ENCODE measurements around the gene AHSG.

DNA sequence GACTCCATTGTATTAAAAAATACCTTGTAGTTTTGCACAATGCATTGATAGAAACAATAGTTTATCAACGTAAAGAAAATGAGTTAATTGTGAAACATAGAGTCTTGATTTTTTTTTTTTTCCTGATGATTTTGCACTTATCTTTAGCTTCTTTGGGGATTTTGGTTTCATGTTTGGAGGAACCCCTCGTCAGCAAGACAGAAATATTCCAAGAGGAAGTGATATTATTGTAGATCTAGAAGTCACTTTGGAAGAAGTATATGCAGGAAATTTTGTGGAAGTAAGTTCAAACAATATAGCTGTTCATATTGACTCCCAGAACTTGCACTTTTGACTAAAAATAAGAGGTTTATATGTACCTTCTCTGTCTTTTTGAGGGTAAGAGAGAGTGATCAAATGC lies 35.3 kb upstream of the AHSG start:
- TF ChIP-seq POLR2A (IDR thresholded peaks at IDR 0.05; ENCODE audit: low read depth, low read length) (no peak), MYC (IDR thresholded peaks at IDR 0.05; ENCODE audit: low read depth, low read length) (no peak), POLR2AphosphoS5 (IDR thresholded peaks at IDR 0.05; ENCODE audit: insufficient read depth, low read depth, low read length) (no peak), JUN (IDR thresholded peaks at IDR 0.05; ENCODE audit: borderline replicate concordance, insufficient read depth, insufficient read length, low read depth) (no peak), FOS (IDR thresholded peaks at IDR 0.05; ENCODE audit: borderline replicate concordance, insufficient read depth, low read length) (no peak)
- TF ChIP-seq, protein P1, sequence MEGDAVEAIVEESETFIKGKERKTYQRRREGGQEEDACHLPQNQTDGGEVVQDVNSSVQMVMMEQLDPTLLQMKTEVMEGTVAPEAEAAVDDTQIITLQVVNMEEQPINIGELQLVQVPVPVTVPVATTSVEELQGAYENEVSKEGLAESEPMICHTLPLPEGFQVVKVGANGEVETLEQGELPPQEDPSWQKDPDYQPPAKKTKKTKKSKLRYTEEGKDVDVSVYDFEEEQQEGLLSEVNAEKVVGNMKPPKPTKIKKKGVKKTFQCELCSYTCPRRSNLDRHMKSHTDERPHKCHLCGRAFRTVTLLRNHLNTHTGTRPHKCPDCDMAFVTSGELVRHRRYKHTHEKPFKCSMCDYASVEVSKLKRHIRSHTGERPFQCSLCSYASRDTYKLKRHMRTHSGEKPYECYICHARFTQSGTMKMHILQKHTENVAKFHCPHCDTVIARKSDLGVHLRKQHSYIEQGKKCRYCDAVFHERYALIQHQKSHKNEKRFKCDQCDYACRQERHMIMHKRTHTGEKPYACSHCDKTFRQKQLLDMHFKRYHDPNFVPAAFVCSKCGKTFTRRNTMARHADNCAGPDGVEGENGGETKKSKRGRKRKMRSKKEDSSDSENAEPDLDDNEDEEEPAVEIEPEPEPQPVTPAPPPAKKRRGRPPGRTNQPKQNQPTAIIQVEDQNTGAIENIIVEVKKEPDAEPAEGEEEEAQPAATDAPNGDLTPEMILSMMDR (IDR thresholded peaks at IDR 0.05; ENCODE audit: extremely low read depth in 1 of 2, insufficient read depth in 1 of 2, low read depth in 1 of 2, low read length in 2 of 2): no peak
